Frontal cortex (tissue), 4 donors: ENCODE results near the gene JMJD6. TPM values are rescaled to one million over a fixed set of nuclear protein-coding genes. Genes with fewer than 3 reads are reported as not detected.
"Not testable (repeated sequence)": the region's sequence is repeated elsewhere in the genome, so short reads cannot be mapped to it uniquely, and the experiment has no call there.

Source experiments
- DNase-seq, 2 donors: peaks; one replicate each; pipeline ENCODE4 v3.0.0; 2012; ENCODE audit warnings: low spot score in 2 of 2
- FAIRE-seq: peaks from 2 replicates; lab custom pipeline; 2012; peaks lifted over from hg19 to GRCh38; lab: Jason Lieb, UNC
- total RNA-seq: library from RNA; depleted of rRNA; stranded (reverse); fragments of >200 nt; gene quantifications from one replicate; pipeline ENCODE4 v1.2.3, GENCODE V29; 2014
- donor health status: control.
- donor health status: control.
- donor health status: control.

The JMJD6 gene
- total RNA-seq, 1 donor from 2014 or later, result 17.5 TPM

DNA sequence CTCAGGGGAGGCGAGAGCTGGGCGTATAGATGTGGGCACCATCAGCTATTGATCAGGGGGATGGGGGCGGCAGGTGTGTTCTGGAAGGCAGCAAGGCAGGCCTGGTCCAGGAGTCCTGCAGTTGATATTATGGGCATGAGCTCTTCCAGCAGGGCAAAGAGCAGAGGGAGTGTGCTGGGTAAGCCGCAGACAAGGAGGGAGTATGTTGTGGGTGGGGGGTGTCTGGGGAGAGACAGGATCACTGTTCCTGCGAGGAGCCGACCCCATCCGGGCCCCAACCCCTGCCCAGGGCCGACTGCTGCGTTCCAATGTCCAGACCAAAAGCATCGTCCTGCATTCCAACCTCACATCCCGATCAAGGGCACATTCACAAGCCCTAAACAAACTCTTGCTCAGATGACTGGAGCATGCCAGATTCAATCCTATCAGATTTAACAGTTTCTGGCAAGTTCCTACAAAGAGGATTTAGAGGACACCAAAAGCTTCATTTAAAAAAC, 24.9 kb downstream of the JMJD6 start:
- DNase-seq (no peak), FAIRE-seq (no peak)

DNA sequence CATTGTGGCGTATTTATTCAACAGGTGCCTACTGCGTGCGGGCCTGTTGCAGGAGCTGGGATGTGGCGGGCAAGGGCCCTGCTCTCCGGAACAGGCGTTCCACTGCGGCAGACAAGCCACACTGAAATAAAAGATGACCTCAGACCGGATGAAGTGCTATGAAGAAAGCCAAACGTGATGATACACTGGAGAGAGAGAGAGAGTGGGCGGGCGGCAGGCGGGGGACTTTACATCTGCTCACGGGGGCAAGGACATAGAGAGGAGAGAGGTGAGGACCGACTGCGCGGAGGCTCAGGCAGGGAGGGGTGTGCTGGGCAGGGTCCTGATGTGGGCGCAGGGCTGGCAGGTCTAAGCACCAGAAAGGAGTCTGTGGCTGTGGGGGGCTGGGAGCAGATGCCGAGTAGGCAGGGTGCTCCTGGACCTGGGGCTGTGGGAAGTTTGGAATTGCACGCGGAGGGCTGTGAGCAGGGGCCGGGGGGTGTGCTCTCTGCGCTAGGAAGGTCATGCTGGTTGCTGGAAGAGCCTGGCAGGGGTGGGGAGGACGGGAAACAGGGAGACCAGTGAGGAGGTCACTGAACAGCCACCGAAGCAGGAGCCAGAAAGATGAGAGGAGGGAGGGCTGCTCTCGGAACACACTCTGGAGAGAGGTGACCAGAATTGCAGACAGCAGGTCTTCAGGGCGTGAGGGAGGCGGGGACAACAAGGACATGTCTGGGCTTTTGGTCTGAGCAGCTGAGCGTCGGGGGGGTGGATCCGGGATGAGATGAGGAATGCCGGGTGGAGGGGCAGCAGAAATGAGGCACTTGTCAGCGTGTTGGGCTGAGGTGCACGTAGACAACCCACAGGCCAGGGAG, 25.6 kb downstream of the JMJD6 start:
- DNase-seq, result peak in 1 of 2 donors; percentile 72
- FAIRE-seq, result no peak

GRCh38 chr17:76700270-76700616, 26.2 kb downstream of the JMJD6 start:
- no peak for DNase-seq
- FAIRE-seq, result no peak

DNA sequence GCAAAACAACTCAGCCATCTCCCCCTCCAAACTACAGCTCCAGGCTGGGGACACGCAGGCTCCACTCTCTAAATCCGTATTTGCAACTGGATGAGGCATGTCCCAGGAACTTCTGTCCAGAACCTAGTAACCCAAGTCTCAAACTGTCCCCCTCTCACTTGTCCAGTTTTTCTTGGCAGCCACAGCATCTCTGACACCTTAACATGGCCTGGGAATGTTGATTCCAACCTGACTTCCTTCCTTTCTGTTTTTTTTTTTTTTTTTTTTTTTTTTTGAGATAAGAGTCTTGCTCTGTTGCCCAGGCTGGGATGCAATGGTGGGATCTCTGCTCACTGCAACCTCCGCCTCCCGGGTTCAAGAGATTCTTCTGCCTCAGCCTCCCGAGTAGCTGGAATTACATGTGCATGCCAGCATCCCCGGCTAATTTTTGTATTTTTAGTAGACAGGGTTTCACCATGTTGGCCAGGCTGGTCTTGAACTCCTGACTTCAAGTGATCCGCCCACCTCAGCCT, 27.9 kb downstream of the JMJD6 start:
- DNase-seq, FAIRE-seq: not testable (repeated sequence)

DNA sequence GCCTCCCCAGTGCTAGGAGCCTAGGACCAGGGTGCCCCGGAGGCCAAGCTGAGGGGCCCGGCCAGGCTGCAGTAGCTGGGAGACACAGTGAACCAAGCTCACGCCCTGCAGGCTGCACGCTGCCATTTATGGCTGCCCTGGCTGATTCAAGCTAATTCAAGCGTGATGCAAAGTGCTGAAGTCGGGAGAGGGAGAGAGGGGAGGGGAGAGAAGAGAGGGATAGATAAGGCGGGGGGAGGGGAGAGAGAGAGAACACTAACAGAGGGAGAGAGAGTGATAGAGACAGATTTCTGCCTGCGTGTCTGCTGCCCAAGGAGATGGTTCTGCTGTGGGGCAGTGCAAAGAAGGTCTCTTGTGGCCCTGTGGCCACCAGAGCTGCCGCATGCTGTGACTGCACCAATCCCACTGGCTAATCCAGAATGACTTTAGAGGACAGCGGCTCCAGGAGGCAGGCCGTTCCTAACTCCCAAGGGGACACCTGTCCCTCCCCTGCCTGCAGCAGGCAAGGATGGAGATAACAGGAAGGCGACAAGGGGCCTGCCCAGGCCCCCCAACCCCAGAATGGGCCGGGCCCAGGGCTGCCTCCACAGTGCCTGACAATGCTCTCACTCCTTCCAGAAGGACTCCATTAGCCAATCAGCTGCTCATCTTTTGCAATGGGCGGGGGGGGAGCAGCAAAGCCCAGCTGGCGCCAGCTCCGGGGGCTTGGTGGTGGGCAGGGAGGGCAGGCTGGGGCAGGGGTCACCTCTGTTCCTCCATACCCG, 28.5 kb downstream of the JMJD6 start:
- DNase-seq (no peak), FAIRE-seq (no peak)

GRCh38 chr17:76696763-76697701, 29.4 kb downstream of the JMJD6 start:
- FAIRE-seq (no peak), DNase-seq (no peak)

DNA sequence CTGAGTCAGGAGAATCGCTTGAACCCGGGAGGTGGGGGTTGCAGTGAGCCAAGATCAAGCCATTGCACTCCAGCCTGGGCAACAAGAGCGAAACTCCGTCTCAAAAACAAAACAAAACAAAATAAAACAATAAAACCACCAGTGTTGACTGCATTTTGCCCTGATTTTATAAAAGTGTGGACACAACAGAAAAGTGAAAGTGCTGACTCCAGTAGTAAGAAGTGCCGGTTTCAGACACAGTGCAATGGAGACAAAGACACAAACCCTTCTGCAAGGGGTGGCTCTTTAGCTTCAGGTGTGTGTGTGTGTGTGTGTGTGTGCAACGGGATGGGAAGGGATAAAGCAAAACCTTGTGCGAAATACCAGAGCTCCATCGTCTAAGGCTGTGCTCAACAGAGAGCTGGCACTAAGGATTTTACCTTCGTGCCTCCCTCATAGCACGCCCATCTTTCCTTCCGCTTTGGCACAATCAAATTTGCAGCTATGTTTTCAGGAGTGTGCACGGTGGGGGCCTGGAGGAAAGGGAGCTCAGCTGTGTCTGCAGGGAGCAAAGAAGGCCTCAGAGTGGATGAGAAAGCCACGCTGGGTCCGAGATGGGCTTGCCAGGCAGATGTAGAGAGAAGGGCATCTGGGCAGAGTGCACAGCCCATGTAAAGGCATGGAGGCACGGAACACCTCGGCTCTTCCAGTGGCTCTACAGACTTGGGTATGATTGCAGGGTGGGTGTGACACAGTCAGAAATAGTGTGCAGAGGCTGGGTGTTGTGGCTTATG, 31.2 kb downstream of the JMJD6 start:
- no peak for FAIRE-seq

DNA sequence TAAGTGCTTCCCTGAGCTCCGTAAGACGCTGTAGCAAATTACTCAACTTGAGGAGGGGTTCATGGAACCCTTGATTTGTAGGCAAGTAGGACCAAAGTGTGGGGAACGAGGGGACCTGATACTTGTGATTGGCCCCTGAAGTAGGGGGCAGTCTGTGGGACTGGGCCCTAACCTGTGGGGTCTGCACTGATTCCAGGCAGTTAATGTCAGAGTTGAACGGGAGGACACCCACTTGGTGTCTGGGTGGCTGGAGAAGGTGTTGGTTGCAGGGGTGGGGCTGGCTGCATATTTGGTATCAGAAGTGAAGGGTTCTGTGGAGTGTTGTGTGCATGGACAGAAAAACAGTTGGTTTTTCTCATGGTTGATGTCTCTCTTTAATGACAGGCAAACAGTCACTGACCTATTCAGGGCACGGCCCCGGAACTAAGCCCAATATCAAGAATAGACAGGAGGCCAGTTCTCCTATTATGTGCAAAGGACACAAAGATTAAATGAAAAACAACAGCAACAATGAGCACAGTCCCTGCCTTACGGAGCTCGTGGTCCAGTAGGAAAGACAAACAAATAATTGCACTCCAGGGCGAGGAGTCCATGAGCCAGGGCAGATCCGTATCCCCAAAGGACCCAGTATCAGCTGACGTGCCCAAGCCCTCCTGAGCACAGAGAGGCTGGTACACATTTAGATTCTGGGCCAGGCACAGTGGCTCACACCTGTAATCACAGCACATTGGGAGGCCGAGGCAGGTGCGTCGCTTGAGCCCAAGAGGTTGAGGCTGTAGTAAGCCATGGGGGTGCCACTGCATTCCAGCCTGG, 34.8 kb downstream of the JMJD6 start:
- no peak for FAIRE-seq

More for the DNA sequence above, 31.2 kb downstream of the JMJD6 start:
- DNase-seq, result no peak

GRCh38 chr17:76690596-76691280, 35.7 kb downstream of the JMJD6 start:
- DNase-seq (no peak), FAIRE-seq (no peak)

More for the DNA sequence above, 34.8 kb downstream of the JMJD6 start:
- DNase-seq, result no peak

DNA sequence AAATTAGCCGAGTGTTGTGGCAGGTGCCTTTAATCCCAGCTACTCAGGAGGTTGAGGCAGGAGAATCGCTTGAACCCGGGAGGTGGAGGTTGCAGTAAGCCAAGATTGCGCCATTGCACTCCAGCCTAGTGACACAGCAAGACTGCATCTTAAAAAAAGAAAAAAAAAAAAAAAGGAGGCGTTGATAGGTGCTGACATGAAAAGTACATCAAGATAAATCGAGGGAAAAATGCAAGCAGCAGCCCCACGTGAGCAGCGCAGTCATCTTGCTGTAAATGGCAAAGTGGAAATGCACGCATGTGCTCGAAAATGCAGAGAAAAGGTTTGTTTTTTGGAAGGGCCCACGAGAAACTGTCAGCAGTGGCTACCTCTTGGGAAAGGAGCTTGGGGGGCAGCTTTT, 36.5 kb downstream of the JMJD6 start:
- FAIRE-seq (no peak), DNase-seq (no peak)

DNA sequence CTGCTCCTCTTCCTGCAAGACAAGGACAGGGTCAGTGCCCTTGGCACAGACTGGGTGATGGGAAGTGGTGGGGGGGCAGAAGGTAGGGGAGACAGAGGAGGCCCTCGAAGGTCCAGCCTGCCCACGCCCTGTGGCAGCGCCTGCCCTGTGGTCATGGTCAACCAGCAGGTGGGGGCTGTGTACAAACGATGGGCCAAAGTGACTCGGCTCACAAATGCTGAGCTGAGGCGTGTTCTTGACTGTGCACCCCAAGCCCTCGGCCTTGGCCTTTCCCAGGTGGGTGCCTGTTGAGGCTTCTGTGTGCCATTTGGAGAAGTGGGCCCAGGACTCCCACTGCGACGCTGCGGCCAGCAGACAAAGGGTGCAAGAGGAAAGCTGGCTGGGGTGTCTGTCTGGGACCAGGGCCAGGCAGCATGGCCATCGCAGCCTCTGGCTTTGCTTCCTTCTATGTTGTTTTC, 38.2 kb downstream of the JMJD6 start:
- no peak for FAIRE-seq
- no peak for DNase-seq

- FAIRE-seq (no peak), DNase-seq (no peak)
Observed at GRCh38 chr17:76687298-76688164, 38.9 kb downstream of the JMJD6 start.

DNA sequence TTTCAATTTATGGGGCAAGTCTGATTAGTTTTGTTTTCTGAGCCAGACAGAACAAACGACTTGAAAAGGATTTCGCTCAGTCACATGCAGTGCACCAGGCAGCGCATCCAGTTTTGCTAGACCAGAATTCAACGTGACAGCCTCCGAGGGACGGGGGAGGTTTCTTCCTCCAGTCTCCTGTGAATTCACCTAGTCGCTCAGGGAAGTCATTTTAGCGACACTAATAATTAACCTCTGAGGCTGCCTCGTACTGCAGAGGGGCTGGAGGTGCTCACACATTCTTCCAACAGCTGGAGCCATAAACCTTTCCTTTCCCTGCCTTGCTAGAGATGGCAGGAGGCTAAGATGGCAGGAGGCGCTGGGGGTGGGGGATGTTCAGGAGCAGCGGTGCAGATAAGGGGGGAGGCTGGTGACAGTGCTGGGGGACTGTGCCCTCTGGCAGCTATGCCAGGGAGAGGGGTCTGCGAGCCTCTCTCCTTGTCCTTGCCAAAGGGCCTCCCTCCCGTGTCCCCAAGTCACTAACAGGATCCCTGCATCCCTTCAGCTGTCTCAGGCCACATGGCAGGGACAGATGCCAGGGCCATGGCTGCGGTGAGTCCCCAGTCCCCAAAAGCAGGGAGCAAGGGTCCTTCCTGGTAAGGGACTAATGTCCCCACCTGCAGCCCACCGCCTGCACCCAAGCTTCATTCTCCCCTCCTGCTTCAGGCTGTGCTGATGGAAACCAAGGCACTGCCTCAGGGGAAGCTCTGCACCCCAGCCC, 39.7 kb downstream of the JMJD6 start:
- FAIRE-seq, result no peak

GRCh38 chr17:76685846-76686245, 40.6 kb downstream of the JMJD6 start:
- no peak for DNase-seq
- no peak for FAIRE-seq

More for the DNA sequence above, 39.7 kb downstream of the JMJD6 start:
- no peak for DNase-seq

DNA sequence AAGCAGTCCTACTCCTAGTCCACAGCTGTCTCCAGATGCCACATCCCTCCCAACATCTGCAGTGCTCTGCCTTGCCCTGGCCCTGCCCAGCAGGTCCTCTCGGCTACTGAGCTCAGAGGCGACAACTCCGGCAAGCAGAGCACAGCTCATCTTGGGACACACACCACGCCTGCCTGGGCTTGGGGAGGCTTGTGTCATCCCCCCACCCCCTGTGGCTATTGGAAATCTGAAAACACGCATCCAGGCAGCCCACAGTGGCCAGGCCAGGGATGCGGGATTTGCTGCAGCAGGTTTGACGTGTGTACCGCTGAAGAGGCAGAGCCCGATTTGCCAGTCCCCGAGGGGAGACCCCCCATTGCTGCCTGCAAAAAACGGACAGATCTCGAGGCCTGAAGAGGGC, 41.0 kb downstream of the JMJD6 start:
- DNase-seq, result no peak
- FAIRE-seq, result no peak

- no peak for FAIRE-seq
- DNase-seq, result no peak
Observed at GRCh38 chr17:76684756-76685155, 41.6 kb downstream of the JMJD6 start.
